ENCODE results near the gene C19orf38.
A peak's percentile ranks its signal among the peaks of the same experiment; 100 is the strongest.

C19orf38 gene

DNA sequence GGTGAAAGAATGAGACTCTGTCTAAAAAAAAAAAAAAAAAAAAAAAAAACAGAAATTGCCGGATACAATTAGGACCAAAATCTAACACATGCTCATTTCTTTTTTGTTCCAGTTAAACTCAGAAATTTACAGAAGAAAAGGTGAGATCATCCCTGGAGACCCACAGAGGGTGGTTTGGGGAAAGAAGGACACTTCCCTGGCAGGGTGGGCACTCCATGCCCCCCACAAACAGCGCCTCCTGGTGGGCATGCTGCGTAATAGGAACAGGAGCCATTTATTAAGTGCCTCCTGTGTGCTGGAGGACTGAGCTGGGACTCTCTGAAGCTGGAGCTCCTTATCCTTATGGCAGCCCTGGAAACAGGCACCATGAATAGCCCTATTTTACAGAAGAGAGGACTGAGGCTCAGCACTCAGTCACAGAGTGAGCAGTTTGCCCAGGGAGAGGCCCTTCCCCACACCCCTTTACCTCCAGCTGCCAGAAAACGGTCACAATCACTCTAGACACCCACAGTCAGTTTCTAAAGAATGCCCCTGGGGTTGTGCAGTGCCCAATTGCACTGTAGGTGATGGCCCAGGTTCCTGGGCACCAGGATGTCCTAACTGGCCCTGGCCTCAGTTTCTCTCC, 10.1 kb downstream of the C19orf38 start:
- TF ChIP-seq, protein P1, sequence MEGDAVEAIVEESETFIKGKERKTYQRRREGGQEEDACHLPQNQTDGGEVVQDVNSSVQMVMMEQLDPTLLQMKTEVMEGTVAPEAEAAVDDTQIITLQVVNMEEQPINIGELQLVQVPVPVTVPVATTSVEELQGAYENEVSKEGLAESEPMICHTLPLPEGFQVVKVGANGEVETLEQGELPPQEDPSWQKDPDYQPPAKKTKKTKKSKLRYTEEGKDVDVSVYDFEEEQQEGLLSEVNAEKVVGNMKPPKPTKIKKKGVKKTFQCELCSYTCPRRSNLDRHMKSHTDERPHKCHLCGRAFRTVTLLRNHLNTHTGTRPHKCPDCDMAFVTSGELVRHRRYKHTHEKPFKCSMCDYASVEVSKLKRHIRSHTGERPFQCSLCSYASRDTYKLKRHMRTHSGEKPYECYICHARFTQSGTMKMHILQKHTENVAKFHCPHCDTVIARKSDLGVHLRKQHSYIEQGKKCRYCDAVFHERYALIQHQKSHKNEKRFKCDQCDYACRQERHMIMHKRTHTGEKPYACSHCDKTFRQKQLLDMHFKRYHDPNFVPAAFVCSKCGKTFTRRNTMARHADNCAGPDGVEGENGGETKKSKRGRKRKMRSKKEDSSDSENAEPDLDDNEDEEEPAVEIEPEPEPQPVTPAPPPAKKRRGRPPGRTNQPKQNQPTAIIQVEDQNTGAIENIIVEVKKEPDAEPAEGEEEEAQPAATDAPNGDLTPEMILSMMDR (IDR thresholded peaks at IDR 0.05; ENCODE audit: borderline replicate concordance, extremely low read depth, low read length, poor library complexity, severe bottlenecking): peak; percentile 87
- TF ChIP-seq EZH2 (IDR thresholded peaks at IDR 0.05; ENCODE audit: borderline replicate concordance, low read depth, low read length, severe bottlenecking): no peak
- peak; percentile 76 for ATAC-seq (ENCODE audit: insufficient read depth, low read depth)
- H3K9me3 ChIP-seq (ENCODE audit: insufficient read depth, low read length, severe bottlenecking): no peaks in the 10 kb centered on the region
- no peaks in the 10 kb centered on the region for H3K36me3 ChIP-seq (ENCODE audit: insufficient read depth, low read length)
- DNase-seq: peak; percentile 54
- H3K4me1 ChIP-seq (ENCODE audit: insufficient read depth, low read length): no peaks in the 10 kb centered on the region
- H4K20me1 ChIP-seq (ENCODE audit: insufficient read depth, low read length): no peaks in the 10 kb centered on the region
- no peaks in the 10 kb centered on the region for H3K27me3 ChIP-seq (ENCODE audit: insufficient read depth, low read length, poor library complexity)
- no peaks in the 10 kb centered on the region for H3K79me2 ChIP-seq (ENCODE audit: insufficient read depth, low read length)
- no peak overlapping the region for H3K4me2 ChIP-seq (ENCODE audit: insufficient read depth, low read length)
- H3K9ac ChIP-seq (ENCODE audit: low read depth, low read length): no peak overlapping the region
- no peak overlapping the region for H3K27ac ChIP-seq (ENCODE audit: low read length)
- 0 out of 2 replicates have a peak overlapping the region, but pooled peaks have one; percentile 4 for H2AFZ ChIP-seq (ENCODE audit: low read depth, low read length)
- no peak overlapping the region for H3K4me3 ChIP-seq (ENCODE audit: low read depth in 1 of 2, low read length in 2 of 2)

DNA sequence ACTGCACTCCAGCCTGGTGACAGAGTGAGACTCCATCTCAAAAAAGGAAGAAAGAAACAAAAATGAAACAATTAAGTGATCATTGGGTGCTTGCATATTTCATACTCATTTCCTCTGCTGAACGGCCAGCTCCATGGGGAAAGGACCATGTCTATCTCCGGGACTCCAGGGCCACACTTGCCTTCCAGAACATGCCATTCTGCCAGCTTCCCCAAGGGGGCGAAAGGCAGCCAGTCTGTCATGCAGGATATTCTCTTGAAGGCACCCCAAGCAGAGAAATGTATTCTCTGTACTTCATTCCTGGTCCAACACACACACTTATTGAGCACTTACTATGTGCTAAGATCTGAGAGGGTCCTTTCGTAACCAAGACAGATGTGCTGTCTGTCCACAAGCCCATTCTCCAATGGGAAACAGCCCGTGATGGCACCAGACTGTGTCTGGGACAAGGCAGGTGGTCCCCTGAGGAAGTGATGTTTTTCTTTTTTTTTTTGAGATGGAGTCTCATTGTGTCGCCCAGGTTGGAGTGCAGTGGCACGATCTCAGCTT, 13.0 kb downstream of the C19orf38 start:
- H3K4me1 ChIP-seq (ENCODE audit: insufficient read depth, low read length): peaks cover 10% of the 10 kb centered on the region
- no peak overlapping the region for H3K4me2 ChIP-seq (ENCODE audit: insufficient read depth, low read length)
- TF ChIP-seq, protein P1 (IDR thresholded peaks at IDR 0.05; ENCODE audit: borderline replicate concordance, extremely low read depth, low read length, poor library complexity, severe bottlenecking): peak; percentile 71
- TF ChIP-seq EZH2 (IDR thresholded peaks at IDR 0.05; ENCODE audit: borderline replicate concordance, low read depth, low read length, severe bottlenecking): no peak
- no peaks in the 10 kb centered on the region for H4K20me1 ChIP-seq (ENCODE audit: insufficient read depth, low read length)
- no peak overlapping the region for H3K9ac ChIP-seq (ENCODE audit: low read depth, low read length)
- ATAC-seq (ENCODE audit: insufficient read depth, low read depth) (no peak), DNase-seq (peak; percentile 52)
- H3K36me3 ChIP-seq (ENCODE audit: insufficient read depth, low read length): no peaks in the 10 kb centered on the region
- no peak overlapping the region for H3K27ac ChIP-seq (ENCODE audit: low read length)
- no peak overlapping the region for H2AFZ ChIP-seq (ENCODE audit: low read depth, low read length)
- H3K9me3 ChIP-seq (ENCODE audit: insufficient read depth, low read length, severe bottlenecking): no peaks in the 10 kb centered on the region
- no peaks in the 10 kb centered on the region for H3K79me2 ChIP-seq (ENCODE audit: insufficient read depth, low read length)
- no peak overlapping the region for H3K4me3 ChIP-seq (ENCODE audit: low read depth in 1 of 2, low read length in 2 of 2)
- H3K27me3 ChIP-seq (ENCODE audit: insufficient read depth, low read length, poor library complexity): no peaks in the 10 kb centered on the region

DNA sequence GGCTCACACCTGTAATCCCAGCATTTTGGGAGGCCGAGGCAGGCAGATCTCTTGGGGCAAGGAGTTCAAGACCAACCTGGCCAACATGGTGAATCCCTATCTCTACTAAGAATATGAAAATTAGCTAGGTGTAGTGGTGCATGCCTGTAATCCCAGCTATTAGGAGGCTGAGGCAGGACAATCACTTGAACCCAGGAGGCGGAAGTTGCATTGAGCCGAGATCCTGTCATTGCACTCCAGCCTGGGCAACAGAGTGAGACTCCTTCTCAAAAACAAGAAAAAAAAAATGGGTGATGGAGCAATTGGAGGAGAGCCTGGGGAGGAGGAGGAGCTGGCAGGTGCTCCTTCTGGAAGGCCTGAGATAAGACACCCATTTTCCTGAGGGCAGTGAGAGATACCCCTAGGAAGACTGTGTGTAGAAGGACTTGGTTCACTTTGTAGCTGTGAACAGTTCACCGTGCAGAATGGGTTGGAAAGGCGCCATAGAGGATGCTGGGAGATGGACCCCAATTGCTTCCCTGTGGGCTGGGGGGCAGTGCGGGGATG, 14.4 kb downstream of the C19orf38 start:
- Histone ChIP-seq H3K9me3 (ENCODE audit: insufficient read depth, low read length, severe bottlenecking) (no peaks in the 10 kb centered on the region), H3K4me3 (ENCODE audit: low read depth in 1 of 2, low read length in 2 of 2) (no peak overlapping the region), H3K79me2 (ENCODE audit: insufficient read depth, low read length) (no peaks in the 10 kb centered on the region), H3K36me3 (ENCODE audit: insufficient read depth, low read length) (no peaks in the 10 kb centered on the region), H2AFZ (ENCODE audit: low read depth, low read length) (peak overlapping the region; percentile 52), H4K20me1 (ENCODE audit: insufficient read depth, low read length) (no peaks in the 10 kb centered on the region), H3K9ac (ENCODE audit: low read depth, low read length) (no peak overlapping the region), H3K4me2 (ENCODE audit: insufficient read depth, low read length) (no peak overlapping the region), H3K27me3 (ENCODE audit: insufficient read depth, low read length, poor library complexity) (no peaks in the 10 kb centered on the region), H3K4me1 (ENCODE audit: insufficient read depth, low read length) (peaks cover 10% of the 10 kb centered on the region), H3K27ac (ENCODE audit: low read length) (no peak overlapping the region)
- no peak for DNase-seq
- no peak for ATAC-seq (ENCODE audit: insufficient read depth, low read depth)
- TF ChIP-seq, protein P1 (IDR thresholded peaks at IDR 0.05; ENCODE audit: borderline replicate concordance, extremely low read depth, low read length, poor library complexity, severe bottlenecking): no peak
- no peak for TF ChIP-seq EZH2 (IDR thresholded peaks at IDR 0.05; ENCODE audit: borderline replicate concordance, low read depth, low read length, severe bottlenecking)
